ENCODE data around the gene WNK2. TPM values are rescaled to one million over a fixed set of nuclear protein-coding genes. Genes with fewer than 3 reads are reported as not detected.

WNK2 gene
- total RNA-seq, 1 experiment from 2014 or later: 0.02 TPM

DNA sequence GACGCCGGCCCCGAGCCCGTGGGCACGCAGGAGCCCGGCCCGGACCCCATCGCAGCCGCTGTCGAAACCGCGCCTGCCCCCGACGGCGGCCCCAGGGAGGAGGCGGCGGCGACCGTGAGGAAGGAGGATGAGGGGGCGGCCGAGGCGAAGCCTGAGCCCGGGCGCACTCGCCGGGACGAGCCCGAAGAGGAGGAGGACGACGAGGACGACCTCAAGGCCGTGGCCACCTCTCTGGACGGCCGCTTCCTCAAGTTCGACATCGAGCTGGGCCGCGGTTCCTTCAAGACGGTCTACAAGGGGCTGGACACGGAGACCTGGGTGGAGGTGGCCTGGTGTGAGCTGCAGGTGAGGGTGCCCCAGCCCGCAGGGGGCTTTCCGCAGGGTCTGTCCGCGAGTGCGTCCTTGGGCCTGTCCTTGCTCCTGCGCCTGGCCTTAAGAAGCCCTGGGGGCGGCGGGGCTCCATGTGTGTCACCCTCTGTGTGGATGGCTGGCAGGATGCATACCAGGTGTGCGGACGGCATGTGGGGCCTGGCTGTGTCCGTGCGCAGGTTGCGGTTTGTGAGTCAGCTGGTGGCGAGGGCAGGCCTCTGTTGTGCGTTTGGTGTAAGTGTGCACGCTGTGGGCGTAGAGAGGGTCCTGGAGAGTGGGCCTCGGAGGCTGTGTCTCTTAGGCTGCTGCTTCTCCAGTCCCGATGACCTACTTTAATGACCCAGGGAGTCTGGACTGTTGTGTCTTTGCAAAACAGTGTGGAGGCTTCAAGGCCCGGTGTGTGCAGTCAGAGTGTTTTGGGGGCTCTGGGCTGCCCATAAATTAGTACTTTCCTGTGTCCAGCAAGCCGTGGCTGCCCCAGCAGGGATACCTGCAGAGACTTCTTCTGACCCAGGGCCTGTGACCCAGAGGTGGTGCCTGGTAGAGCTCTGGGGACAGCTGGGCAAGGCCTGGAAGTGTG, 1.6 kb downstream of the WNK2 start:
- no peak for DNase-seq (ENCODE audit: low spot score)

- no peak for DNase-seq (ENCODE audit: low spot score)
These were observed 2.4 kb downstream of the WNK2 start for GRCh38 chr9:93186215-93186945.

DNA sequence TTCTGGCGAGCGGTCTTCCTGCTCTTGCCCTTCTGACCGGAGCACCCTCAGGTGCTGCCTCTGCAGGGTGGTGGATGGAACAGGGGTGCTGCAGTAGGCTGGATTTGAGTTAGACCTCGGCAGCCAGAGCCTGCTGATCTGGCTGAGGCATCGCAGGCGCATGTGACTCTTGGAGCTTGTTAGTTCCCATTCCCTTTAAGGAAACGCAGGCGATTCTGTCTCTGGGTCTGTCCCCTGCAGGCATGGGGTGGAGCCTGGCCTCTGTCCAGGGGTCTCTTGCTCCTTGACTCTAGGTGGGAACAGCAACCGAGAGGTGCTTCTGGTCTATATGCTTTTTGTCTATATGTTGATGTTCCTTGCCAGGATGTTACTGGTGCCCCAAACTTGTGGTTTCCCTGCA, 3.1 kb downstream of the WNK2 start:
- no peak for DNase-seq (ENCODE audit: low spot score)

DNA sequence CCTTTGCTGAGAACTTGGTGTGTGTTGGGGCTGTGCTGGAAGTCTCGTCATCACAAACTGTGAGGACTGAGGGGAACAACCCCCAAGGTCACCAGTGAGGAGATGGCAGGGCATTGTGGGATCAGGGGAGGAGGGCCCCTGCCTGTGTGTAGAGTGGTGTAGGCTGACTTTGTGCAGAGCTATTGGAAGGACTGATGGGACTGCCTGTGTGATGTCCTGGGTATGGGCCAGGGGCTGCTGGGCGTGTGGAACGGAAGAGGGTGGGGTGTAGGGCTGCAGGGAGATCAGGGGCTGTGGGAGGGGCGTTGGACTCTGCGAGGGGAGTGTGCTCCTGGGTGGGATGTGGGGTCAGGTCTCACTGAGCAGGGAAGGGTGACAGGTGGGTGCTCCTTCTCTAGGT, 3.6 kb downstream of the WNK2 start:
- no peak for DNase-seq (ENCODE audit: low spot score)

DNA sequence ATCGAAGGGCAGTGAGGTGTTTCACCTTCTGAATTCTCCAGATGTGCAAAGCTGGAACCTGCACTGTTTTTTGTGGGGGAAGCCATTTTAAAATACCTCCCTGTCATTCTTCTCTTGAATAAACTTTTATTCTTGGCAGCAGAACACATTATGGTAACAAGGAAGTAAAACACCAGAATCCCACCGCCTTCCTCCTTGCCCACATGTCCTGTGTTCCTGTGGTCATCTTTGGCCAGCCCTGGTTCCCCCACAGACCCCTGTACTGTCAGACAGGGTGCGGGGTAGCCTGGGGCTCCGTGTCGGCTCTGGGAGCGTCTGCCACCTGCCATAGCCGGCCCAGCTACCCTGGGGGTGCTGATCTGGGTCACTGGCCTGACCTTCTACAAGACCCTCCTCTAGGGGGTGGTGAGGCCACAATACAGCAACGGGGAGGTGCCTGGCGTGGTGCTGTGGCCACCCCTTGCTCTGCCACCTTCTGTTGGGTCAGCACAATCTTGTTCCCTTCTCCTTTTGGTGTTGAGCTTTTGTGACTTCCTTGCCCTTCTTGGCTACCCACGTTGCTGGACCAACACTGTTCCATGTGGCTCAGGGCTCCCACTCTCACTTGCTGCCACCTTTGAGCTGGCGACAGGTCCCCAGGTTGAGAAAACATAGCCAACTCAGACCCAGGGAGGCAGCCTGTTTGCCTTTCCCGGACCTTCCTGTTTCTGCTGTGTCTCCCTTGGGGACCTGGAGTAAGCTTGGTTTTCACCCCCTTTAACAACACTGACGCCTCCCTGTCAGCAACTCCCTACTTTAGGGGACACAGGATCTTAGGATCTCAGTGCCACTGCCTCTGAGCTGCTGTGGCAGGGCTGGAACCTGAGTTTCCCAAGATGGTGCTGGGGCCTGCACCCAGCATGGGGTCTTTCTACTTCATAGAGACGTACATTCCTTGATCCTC, 4.8 kb downstream of the WNK2 start:
- no peak for DNase-seq (ENCODE audit: low spot score)

DNA sequence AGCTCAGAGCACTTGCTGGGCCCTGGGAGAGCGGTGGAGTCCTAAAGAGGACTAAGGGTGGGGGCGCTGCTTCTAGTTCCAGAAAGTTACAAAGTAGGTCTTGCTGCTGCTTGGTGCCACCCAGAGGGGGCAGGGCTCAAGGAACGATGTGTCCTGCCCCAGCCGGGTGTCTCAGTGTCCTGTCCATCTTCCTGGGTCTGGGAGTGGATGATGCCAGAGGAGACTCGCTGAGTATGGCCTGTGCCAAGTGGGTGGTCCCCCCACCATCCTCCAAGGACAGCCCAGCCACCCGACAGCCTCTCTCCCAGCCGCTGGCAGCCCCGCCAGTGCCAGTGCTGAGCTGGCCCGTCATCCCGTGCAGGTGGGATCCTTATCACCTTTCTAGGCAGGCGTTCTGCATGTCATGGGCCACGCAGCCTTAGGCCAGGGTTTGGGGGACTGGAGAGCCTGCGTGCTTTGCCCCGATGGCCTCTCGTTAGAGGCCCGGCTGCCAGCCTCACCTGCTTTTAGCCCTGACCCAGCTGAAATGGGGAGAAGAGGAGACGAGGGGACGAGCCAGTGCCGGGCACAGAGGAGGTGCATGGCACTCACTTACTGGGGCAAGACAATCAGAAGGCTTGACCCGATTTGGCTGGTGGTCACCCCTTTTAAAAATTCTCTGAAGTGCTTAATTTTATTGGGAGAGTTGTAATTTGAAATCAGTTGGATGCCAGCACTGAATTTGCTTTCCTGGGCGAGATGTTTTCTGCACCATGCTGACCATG, 5.6 kb downstream of the WNK2 start:
- DNase-seq (ENCODE audit: low spot score): no peak

- DNase-seq (ENCODE audit: low spot score): no peak
These were observed 6.2 kb downstream of the WNK2 start for GRCh38 chr9:93190133-93190525.

GRCh38 chr9:93190656-93191353, 6.9 kb downstream of the WNK2 start:
- no peak for DNase-seq (ENCODE audit: low spot score)

- no peak for DNase-seq (ENCODE audit: low spot score)
These were observed 7.4 kb downstream of the WNK2 start for GRCh38 chr9:93191354-93191660.

- DNase-seq (ENCODE audit: low spot score): no peak
These were observed 8.9 kb downstream of the WNK2 start for GRCh38 chr9:93192721-93193387.

GRCh38 chr9:93193388-93194220, 9.7 kb downstream of the WNK2 start:
- no peak for DNase-seq (ENCODE audit: low spot score)

GRCh38 chr9:93194221-93194625, 10.3 kb downstream of the WNK2 start:
- no peak for DNase-seq (ENCODE audit: low spot score)

GRCh38 chr9:93194641-93195040, 10.7 kb downstream of the WNK2 start:
- no peak for DNase-seq (ENCODE audit: low spot score)

GRCh38 chr9:93196096-93197055, 12.4 kb downstream of the WNK2 start:
- DNase-seq (ENCODE audit: low spot score): no peak

DNA sequence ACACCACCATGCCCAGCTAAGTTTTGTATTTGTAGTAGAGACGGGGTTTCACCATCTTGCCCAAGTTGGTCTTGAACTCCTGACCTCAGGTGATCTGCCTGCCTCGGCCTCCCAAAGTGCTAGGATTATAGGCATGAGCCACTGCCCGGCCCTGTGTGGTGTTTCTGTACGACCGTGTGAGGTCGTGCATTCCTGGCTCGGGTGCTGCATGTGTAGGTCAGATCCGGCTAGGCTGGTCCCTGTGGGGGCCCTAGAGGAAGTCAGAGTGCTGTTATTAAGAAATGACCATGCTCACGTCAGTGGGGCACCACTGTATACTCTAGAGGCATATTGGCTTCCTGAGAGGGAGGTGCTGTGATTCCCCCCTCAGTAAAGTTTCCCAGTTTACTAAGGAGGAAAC, 13.7 kb downstream of the WNK2 start:
- DNase-seq (ENCODE audit: low spot score): no peak

DNA sequence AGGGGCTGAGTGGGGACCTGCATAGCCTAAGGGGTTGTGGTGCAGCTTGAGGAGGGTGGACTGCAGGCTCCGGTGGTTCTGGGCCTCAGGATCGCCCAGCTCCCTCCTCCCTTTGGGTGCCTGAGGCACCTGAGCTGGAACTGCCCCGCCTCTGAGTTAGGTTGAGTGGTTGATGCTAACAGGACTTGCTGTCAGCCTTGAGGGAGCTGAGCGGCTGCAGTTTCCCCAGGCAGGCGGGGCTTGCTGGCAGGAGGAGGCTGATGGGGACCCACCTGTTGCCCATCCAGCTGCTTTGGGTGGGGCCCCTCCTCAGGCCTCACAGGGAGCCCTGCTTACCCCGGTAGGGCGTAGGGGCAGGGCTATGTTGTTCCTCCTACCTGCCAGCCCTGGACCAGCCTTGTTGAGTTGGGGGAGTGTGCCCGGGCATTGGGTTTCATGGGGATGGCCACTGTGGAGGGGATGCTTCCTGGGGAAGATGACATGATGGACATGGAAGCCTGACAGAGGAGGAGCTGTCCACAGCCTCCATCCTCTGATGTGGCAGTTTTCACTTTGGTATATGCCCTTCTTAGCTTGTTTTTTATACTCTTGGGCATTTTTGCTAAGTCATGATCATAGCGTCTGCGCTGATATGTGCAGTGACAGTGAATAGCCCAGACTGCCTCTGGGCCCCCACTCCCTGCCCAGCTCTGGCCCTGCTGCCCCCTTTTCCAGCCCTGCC, 14.3 kb downstream of the WNK2 start:
- DNase-seq (ENCODE audit: low spot score): no peak
